NCI-H345 (cell line): Measurements from ENCODE around the gene SNN.

Experiments
- DNase-seq: peaks from one replicate; lab custom pipeline; 2025; lab: John Stamatoyannopoulos, UW

The SNN gene

DNA sequence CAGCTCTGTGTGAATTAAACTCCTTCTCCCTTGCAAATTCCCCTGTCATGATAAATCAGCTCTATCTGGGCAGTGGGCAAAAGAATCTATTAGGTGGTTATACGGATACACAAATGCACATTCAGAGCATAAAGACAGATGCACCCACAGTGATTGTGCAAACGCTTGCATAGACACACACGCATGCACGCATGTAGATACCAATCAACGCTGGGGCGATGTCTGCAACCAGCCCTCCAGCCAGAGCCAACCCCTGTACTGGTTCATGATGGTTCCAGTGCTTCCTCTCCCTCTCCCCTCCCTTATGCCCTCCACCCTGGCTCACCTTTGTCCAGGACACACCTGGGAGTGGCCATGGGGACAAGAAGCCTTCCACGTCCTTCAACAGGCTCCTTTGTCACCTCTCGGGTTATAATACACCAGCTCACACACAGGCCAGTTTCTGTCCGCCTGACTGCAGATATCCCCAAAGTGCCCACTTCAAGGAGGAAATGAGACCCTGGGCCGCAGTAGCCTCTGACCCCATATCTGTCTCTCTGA lies 33.1 kb upstream of the SNN start:
- DNase-seq: no peak

DNA sequence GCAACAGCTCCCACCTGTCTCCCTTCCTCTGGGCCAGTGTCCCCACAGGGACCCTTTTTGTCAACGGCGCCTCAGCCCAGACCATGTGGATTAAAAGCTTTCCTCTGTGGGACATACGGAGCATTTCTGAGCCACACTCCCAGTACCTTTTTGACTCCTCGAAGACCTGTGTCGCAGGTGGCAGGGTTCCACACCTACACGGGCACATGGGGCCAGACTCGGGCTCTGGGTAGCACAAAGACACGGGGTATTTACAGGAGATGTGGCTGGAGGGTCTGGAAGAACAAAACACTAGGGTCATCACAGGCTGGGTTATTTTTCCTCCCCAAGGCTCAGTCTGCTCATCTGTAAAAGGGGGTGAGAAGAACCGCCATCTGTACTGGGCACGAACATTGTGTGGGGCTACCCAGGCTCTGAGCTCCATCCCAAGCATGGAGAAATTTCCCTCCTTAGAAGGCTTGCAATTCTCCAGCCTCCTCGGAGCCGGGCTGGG lies 32.5 kb upstream of the SNN start:
- DNase-seq: no peak

DNA sequence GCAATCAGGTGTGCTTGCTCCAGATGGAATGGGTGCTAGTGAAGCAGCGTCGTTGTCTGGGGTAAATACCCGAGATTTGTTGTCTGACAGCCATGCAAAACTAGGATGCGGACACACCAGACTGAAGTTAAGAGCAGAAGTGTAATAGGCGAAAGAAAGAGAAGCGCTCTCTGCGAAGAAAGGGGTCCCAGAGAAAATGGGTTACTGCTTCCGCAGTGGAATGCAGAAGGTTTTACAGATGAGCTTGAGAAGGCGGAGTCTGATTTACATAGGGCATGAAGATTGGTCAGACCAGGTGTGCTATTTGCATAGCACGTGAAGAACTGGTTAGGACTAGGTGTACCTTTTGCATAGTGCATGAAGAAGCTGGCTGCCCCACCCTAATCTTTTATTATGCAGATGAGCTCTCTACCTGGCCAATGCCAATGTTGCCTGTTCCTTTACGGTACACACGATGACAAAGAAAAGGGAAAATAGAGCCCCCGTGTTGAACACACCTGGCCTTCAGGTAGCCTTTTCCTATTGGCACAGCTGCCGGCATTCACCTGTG lies 32.0 kb upstream of the SNN start:
- peak; percentile 78 for DNase-seq

DNA sequence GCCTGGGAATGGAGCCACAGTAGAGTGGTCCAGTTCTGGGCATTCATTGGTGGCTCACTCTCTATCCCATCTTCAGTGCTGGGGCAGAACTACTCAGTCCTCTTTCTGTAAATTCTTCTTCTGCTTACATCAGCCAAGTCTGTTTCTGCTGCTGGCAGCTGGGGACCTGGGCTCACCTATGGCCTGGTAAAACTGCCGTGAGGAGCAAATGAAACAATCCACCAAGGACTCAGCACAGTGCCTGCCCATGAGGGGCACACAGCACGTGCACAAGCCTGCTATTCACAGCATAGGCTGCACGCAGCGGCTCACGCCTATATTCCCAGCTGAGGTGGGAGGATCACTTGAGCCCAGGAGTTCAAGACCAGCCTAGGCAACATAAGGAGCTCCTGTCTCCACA lies 30.9 kb upstream of the SNN start:
- DNase-seq: no peak

DNA sequence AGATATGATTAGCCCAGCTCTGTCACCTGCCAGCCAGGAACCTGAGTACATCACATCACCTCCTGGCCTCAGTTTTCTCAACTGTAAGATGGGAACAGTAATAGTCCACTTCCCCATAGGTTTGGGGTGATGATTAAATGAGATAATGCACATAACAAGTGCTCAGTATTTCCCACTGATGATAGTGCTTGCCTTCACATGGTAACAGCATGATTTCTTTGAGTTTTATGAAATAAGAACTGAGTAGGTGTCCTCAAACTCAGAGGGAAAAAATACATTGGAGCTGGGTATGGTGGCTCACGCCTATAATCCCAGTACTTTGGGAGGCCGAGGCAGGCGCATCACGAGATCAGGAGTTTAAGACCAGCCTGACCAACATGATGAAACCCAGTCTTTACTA lies 30.1 kb upstream of the SNN start:
- DNase-seq: no peak

DNA sequence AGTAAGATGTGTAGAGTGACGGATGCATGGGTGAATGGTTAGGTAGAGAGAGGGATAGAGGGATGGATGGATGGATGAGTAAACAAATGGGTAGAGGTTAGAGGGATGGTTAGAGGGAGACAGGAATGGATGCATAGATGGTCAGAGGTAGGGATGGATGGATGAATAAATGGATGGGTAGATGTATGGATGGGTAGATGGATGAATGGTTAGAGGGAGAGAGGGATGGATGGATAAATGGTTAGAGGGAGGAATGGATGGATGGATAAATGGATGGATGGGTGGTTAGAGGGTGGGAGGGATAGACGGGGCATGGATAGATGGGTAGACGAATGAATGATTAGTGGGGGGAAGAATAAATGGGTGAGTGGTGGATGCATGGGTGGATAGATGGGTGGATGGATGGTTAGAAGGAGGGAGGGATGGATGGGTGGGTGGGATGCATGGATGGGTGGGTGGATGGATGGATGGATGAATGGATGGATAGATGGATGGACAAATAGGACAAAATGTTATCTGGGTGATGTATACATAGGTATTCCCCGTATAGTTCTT lies 29.2 kb upstream of the SNN start:
- no peak for DNase-seq

DNA sequence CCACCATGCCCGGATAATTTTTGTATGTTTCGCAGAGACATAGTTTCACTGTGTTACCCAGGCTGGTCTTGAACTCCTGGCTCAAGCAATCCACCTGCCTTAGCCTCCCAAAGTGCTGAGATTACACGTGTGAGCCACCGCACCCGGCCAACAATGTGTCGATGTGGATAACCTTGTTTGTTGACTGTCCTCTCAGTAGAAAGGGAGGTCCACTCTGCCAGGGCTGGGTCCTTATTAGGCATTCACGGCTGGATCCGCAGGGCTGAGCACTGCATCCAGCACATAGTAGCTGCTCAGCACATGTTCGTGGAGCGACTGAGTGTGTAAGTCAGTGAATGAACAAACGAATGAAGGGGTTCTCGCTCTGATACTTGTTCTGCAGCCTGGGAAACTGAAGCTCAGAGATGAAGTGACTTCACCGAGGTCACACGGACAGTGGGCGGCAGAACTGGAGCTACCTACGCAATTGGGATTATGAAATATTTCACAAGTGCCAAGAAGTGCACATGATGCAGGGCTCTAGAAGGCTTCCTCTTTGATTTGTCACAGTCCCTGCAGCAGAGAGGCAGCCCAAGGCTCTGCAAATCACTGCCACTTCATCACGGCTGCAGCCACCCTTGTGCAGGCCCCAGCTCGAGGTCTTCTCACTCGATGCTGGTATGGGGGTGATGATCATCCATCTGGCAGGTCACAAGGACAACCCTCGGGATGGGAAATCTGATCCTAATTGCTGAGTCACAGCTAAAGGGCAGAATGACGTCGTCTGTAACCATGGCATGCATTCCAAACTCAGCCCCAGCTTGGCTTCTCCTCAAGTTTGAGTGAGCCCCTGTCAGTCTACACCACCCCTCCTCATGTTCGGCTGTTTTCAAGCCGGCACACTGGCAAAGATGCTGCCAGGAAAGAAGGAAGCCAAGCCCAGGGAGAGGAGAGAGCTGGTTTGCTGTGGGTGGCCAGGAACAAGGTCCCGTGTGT lies 28.0 kb upstream of the SNN start:
- peak; percentile 39 for DNase-seq

DNA sequence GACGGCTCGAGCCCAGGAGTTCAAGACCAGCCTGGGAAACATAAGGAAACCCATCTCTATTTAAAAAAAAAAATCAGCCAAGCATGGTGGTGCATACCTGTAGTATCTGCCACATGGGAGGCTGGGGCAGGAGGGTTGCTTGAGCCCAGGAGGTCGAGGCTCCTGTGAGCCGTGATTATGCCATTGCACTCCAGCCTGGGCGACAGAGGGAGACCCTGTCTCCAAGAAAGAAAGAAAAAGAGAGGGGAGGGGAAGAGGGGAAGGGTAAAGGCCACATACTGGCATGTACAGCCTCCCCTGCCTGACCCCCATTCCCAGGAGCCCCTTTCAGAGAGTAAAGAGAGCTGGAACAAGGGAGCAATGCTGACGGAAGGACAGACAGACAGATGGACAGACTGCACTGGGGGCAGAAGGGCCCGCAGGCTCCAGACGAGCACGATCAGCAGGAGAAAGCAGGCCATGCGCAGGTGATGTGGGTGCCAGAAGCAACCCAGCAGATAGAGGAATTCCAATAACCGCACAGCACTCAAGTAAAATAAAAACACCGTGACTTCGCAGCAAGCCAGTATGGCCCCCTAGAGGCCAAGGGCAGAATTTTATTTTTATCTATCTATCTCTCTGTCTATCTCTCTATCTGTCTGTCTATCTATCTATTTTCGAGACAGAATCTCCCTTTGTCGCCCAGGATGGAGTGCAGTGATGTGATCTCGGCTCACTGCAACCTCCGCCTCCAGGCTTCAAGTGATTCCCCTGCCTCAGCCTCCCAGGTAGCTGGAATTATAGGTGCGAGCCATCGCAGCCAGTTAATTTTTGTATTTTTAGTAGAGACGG lies 27.1 kb upstream of the SNN start:
- peak; percentile 53 for DNase-seq

DNA sequence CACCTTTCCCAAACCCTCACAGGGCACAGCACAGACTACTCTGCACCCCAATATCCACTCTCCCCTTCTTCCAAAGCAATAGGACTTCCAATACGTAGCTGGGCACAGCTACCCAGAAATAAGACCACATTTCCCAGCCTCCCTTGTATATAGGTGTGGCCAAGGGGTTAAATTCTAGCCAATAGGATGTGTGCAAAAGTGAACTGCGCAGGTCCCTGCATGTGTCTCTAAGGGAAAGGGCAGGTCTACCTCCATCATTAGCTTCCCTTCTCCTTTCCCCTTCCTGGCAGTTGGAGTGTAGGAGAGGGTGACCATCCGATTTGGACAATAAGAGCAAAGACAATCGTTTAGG lies 25.5 kb upstream of the SNN start:
- DNase-seq: no peak

DNA sequence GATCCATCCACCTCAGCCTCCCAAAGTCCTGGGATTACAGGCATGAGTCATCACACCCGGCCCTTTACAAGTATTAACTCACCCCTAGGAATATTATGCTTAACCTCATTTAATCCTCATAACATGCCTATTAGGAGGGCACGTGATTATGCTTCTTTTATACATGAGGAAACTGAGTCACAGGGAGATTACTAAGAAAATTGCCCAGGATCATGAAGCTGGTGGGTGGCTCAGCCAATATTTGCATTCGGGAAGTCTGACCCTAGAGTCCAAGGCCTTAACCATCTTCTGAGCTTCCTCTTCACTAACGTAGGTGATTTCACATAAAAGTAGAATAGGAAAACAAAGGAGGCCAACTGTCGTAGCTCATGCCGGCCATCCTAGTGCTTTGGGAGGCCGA lies 19.0 kb upstream of the SNN start:
- DNase-seq: no peak

DNA sequence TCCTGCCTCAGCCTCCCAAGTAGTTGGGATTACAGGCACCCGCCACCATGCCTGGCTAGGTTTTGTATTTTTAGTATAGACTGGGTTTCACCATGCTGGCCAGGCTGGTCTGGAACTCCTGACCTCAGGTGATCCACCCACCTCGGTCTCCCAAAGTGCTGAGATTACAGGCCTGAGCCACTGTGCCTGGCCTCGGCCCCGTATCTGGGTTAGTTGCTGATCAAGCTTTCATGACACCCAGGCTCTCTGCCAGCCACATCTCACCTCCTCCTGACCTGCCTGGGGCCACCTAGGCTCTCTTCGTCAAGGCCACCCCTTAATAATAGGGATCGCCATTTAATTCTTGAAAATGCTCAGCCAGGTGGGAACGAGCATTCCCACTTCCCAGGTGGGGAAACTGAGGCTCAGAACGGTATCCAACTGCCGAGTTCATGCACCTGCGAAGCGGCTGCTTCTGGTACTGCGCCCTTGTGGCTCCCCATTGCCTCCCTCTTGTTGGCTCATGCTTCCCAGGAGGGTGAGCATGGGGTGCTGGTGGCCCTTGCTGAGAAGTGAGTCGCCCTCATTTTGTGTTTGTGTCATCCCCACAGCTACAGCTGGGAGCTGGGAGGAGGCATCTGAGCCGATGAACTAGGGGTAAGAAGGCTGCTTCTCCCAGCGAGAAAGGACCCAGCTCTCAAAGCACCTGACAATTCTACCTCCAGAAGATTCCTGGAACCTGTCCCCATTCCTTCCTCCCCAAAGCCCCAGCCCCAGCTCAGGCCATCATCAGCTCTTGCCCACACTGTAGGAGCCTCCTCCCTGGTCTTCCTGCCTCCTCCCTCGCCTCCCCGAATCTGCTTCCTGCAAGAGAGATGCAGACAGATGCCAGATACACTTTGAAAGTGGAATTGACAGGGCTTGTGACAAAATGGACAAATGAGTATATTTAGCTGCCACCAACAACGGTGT lies 17.3 kb upstream of the SNN start:
- DNase-seq: no peak

DNA sequence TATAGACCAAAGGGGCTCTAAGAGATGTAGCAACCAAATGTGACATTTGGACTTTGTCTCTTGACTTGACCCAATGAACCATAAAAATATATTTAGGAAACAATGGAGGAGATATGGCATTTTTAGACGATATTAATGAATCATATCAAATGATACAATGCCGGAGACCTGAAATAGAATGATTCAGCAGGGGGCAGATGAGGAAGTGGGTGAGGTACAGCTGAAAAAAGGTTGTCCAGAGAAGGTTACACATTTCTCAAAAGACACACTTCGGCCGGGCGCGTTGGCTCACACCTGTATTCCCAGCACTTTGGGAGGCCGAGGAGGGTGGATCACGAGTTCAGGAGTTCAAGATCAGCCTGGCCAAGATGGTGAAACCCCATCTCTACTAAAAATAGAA lies 16.5 kb upstream of the SNN start:
- no peak for DNase-seq

DNA sequence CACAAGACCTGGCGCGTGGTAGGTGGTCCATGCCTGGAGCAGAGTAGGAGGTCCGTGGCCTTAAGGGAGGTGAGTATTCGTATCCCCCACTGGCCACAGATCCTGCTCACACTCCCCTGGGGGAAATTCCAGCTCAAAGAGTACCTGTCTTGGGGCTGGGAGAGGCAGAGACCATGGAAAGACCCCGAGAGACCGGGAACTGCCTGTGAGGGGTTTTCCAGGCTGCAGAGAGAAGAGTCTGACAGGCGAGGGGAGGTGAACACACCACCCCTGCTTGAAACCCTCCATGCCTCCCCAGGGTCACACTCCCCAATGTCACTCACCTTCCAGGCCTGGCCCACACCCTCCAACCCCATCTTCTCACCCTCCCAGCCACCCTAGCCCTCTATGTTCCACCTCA lies 12.6 kb upstream of the SNN start:
- DNase-seq: no peak

DNA sequence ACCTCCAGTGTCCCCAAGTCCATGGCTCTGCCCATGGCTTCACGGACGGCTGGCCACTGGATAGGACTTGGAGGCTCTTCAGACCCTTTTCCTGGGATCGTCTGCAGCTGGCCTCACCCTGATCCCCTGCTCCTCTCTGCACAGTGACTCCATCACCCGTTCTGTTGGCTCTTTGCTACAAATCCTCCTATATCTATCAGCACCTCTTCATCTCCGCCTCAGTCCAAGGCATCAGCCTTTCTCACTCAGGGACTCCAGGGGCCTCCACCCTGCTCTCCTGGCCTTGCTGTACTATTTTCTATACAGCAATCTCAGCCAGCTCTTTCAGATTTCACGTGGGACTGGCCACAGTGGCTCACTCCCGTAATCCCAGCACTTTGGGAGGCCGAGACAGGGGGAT lies 10.7 kb upstream of the SNN start:
- no peak for DNase-seq

DNA sequence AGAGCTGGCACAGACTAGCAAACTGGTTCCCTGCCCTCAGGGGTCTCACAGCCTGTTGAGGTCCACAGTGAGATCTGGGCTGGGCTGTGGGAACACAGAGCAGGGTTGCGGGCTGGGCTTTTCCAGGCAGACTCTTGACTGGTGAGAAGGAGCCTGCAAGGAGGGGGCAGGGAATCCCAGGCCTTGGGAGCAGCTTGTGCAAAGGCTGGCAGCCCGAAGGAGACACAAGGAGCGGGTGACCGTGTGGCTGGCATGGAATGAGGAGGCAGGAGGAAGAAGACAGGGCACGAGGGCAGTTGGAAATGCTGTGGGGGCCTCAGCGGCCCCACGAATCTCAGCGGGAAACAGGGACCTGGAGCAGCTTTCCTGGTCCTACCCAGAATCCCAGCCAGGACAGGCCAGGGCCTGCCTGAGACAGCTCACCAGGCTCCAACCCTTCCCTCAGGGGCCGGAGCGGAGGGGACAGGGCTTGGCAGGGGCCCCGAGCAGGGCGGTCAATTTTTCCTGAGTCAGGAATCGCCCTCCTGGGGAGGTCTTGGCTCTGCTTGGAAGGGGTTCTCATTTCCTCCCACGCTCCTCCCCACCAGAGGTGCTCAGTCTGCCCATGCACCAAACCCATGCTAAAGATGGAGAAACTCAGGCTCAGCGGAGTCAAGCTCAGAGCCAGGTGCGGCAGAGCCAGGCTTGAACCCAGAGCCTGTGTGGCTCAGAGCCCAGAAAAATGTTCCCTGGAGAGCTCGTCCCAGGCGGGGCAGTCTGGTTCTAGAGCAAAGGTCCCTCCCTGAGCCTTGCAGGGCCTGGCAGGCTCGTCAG lies 9.2 kb upstream of the SNN start:
- DNase-seq: no peak

DNA sequence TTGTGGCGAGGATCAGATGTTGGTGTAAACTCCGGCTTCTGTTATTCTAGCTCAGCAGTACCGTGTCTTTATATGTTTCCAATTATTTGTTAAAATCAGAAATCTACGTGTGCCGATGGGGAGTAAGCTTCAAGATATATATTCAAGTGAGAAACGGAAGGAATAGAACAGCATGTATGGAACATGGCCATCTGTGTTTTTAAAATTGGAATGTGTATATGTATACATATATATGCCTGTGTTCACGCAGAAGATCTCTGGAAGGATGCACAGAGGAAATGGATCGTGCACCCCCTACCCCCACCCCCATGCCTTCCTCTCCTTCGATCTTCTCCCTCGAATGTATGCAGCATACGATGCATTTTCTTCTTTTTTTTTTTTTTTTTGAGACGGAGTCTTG lies 7.7 kb upstream of the SNN start:
- no peak for DNase-seq

DNA sequence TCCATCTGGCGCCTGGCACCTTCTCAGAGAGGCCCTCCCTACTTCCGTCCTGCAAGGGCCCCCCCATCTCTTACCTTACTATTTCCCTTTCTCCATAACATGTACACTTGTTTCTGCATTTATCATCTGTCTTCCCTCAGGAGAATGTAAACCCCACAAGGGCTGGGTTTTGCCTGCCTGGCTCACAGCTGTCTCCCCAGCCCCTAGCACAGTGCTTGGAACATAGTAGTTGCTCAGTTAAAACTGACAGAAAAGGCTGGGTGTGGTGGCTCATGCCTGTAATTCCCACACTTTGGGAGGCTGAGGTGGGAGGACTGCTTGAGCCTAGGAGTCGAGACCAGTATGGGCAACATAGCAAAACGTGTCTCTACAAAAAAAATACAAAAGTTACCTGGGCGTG lies 5.7 kb upstream of the SNN start:
- DNase-seq: no peak

DNA sequence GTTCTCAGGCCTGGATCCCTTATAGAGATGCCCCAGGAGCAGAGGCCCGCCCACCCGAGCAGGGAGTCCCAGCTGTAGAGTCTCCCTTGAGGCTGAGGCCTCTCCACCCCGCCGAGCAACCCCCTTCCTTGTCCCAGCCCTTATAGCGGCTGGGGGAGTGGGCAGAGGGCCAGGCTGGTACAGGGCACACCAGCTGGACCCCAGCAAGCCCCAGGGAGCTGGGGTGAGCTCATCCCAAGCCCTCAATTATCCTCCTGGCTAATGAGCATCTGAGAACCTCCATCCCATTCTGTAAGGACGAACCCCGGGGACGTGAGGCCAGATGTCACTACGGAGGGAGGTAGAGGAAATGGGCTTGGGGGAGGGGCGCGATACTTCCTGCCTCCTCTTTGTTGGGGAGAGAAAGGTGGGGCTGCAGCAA lies 3.2 kb upstream of the SNN start:
- peak; percentile 27 for DNase-seq

DNA sequence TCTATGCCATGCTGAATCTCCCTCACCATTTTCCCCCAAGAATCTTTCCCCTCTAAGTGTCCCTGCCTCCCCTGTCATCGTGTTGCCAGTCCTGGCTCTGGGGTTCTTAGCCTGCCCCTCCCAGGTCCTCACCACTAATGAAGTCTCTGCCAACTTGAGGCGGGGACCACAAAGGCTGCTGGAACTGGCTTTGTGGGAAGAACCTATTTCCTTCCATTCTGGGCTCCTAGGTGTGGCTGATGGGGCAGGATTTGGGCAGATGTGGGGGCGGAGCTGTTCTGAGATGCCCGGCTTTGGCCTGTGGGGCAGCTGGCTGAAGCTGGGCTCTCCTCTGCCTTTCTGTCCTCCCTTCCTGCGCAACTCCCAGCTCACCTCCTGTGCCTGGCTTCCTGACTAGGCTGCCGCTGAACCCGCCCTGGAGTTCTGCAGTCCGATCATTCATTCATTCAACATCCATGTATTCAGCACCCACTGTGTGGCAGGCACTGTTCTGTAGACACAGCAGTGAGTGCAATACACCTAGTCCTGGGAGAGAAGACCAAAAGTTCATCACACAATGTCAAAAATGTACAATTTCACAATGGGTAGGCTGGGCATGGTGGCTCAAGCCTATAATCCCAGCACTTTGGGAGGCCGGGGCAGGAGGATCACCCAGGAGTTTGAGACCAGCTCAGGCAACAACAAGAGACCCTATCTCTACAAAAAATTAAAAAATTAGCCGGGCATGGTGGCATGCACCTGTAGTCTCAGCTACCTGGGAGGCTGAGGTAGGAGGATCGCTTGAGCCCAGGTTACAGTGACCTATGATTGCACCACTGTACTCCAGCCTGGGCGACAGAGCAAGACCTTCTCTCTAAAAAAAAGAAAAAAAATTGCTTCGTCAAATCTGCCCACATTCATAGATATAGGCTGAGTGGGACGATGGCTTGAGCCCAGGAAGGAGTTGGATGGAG lies 1.9 kb upstream of the SNN start:
- DNase-seq: no peak
